ENCODE measurements around the gene UMAD1. TPM values are rescaled to one million over a fixed set of nuclear protein-coding genes. Genes with fewer than 3 reads are reported as not detected.
"Not testable (repeated sequence)": the region's sequence is repeated elsewhere in the genome, so short reads cannot be mapped to it uniquely, and the experiment has no call there.

The UMAD1 gene
- total and polyA plus RNA-seq, 2 of the 4 experiments (the other 2 are of a cell fraction), result 5.2 to 8.4 TPM

- CTCF ChIA-PET, result no interaction called here
- intact Hi-C loops (cut with micrococcal nuclease) (no loop called here), in situ Hi-C loops (cut with MboI; ENCODE audit: low sequenced_read_pairs) (loop anchor here (25.0 kb wide), 1 partner anchor 557 kb away; no protein-coding TSS in a partner anchor), dilution Hi-C loops (cut with HindIII; ENCODE audit: low sequenced_read_pairs, unreplicated experiment) (no loop called here)
- Histone ChIP-seq H2BK120ac (ENCODE audit: low read depth, low read length) (no peak overlapping the region), H3K4ac (ENCODE audit: low read depth, low read length) (no peak overlapping the region), H3K4me3 (ENCODE audit: insufficient read depth, low read depth, low read length) (no peak overlapping the region), H2AFZ (replicated peaks; ENCODE audit: low read length, poor library complexity) (no peak overlapping the region), H3K56ac (ENCODE audit: extremely low read depth, insufficient read depth, low read length) (no peak overlapping the region), H3K23ac (ENCODE audit: low read depth, low read length) (no peak overlapping the region), H2BK5ac (ENCODE audit: low read depth, low read length, poor library complexity, severe bottlenecking) (no peak overlapping the region), H3K79me1 (ENCODE audit: low read depth in 1 of 2, low read length in 2 of 2) (peaks cover 0 to 2% of the 10 kb centered on the region in 2 experiments; a peak in 2 of 4 replicates), H3K9me1 (ENCODE audit: insufficient read depth, low read length) (no peaks in the 10 kb centered on the region), H3K9ac (ENCODE audit: low read depth, low read length) (no peak overlapping the region), H4K91ac (ENCODE audit: insufficient read depth, low read depth, low read length) (no peak overlapping the region), H3K36me3 (ENCODE audit: control insufficient read depth, insufficient read depth, low read length) (no peaks in the 10 kb centered on the region), H2AK9ac (replicated peaks; ENCODE audit: low read depth, low read length, poor library complexity) (no peak overlapping the region), H4K5ac (ENCODE audit: low read depth, low read length) (no peak overlapping the region), H3K18ac (ENCODE audit: low read depth, low read length) (no peak overlapping the region), H3K27me3 (ENCODE audit: control insufficient read depth, insufficient read depth, low read length) (no peaks in the 10 kb centered on the region), H3K27ac (ENCODE audit: insufficient read depth, low read length) (no peak overlapping the region), H4K20me1 (ENCODE audit: insufficient read depth, low read length) (no peaks in the 10 kb centered on the region), H4K8ac (ENCODE audit: low read depth in 2 of 2, low read length in 2 of 2) (no peak overlapping the region), H3K4me1 (ENCODE audit: control insufficient read depth, insufficient read depth, low read length) (no peaks in the 10 kb centered on the region), H3K9me3 (ENCODE audit: control insufficient read depth, insufficient read depth, low read length) (no peaks in the 10 kb centered on the region), H2BK20ac (ENCODE audit: low read depth, low read length) (no peak overlapping the region), H2AK5ac (ENCODE audit: low read depth, low read length) (no peak overlapping the region), H3K4me2 (ENCODE audit: low read depth, low read length) (no peak overlapping the region), H2BK15ac (ENCODE audit: low read depth, low read length) (no peak overlapping the region), H3K14ac (replicated peaks; ENCODE audit: low read depth, low read length) (no peak overlapping the region)
- DNase-seq, result no peak
- no peak for ATAC-seq (ENCODE audit: low read depth)
- BruUV-seq (replicated peaks), result no TSS peak
- TF ChIP-seq CTCF (conservative IDR thresholded peaks at IDR 0.05; ENCODE audit: low read depth, low read length), result no peak
- no peak for TF ChIP-seq ELK1 (IDR thresholded peaks at IDR 0.05; ENCODE audit: borderline replicate concordance, low read depth, low read length)
- TF ChIP-seq BHLHE40 (IDR thresholded peaks at IDR 0.05; ENCODE audit: low read depth, low read length), result no peak
- no peak for TF ChIP-seq RAD21 (IDR thresholded peaks at IDR 0.05; ENCODE audit: low read length)
- no CpG with 5 or more reads among the region's 4 CpGs for WGBS, 2 experiments (ENCODE audit: extremely low coverage in 2 of 2, insufficient read length in 1 of 2)
- POLR2A ChIA-PET (ENCODE audit: unreplicated experiment), result no interaction called here
Measured at GRCh38 chr7:7654964-7655715, 14.6 kb downstream of the UMAD1 start.

GRCh38 chr7:7656459-7656858 lies 15.9 kb downstream of the UMAD1 start:
- H2BK20ac ChIP-seq (ENCODE audit: low read depth, low read length); H3K79me1 ChIP-seq (ENCODE audit: low read depth in 1 of 2, low read length in 2 of 2); POLR2A ChIA-PET (ENCODE audit: unreplicated experiment); H2AK9ac ChIP-seq (replicated peaks; ENCODE audit: low read depth, low read length, poor library complexity); H4K20me1 ChIP-seq (ENCODE audit: insufficient read depth, low read length); H2BK5ac ChIP-seq (ENCODE audit: low read depth, low read length, poor library complexity, severe bottlenecking); H3K56ac ChIP-seq (ENCODE audit: extremely low read depth, insufficient read depth, low read length); H3K4me2 ChIP-seq (ENCODE audit: low read depth, low read length); H3K9ac ChIP-seq (ENCODE audit: low read depth, low read length); CTCF ChIA-PET; ATAC-seq (ENCODE audit: low read depth); H2AK5ac ChIP-seq (ENCODE audit: low read depth, low read length); H3K9me3 ChIP-seq (ENCODE audit: control insufficient read depth, insufficient read depth, low read length); H3K27ac ChIP-seq (ENCODE audit: insufficient read depth, low read length); H2BK120ac ChIP-seq (ENCODE audit: low read depth, low read length); H3K4me1 ChIP-seq (ENCODE audit: control insufficient read depth, insufficient read depth, low read length); H3K27me3 ChIP-seq (ENCODE audit: control insufficient read depth, insufficient read depth, low read length); H4K8ac ChIP-seq (ENCODE audit: low read depth in 2 of 2, low read length in 2 of 2); H4K91ac ChIP-seq (ENCODE audit: insufficient read depth, low read depth, low read length); H3K4ac ChIP-seq (ENCODE audit: low read depth, low read length); DNase-seq; H4K5ac ChIP-seq (ENCODE audit: low read depth, low read length); H3K14ac ChIP-seq (replicated peaks; ENCODE audit: low read depth, low read length); intact Hi-C loops (cut with micrococcal nuclease); H3K23ac ChIP-seq (ENCODE audit: low read depth, low read length); H3K18ac ChIP-seq (ENCODE audit: low read depth, low read length); H2BK15ac ChIP-seq (ENCODE audit: low read depth, low read length); H3K9me1 ChIP-seq (ENCODE audit: insufficient read depth, low read length); BruUV-seq (replicated peaks); H3K4me3 ChIP-seq (ENCODE audit: insufficient read depth, low read depth, low read length); H2AFZ ChIP-seq (replicated peaks; ENCODE audit: low read length, poor library complexity); H3K36me3 ChIP-seq (ENCODE audit: control insufficient read depth, insufficient read depth, low read length); dilution Hi-C loops (cut with HindIII; ENCODE audit: low sequenced_read_pairs, unreplicated experiment): not testable (repeated sequence)
- in situ Hi-C loops (cut with MboI; ENCODE audit: low sequenced_read_pairs), result loop anchor here (25.0 kb wide), 1 partner anchor 556 kb away; no protein-coding TSS in a partner anchor
- no CpG with 5 or more reads among the region's 3 CpGs for WGBS, 2 experiments (ENCODE audit: extremely low coverage in 2 of 2, insufficient read length in 1 of 2)
